OCI-LY7 (cell line): Measurements from ENCODE around the gene CLDN19.

Experiments used
- CTCF ChIP-seq: fragments of 200-600 bp; sonication (generic); conservative IDR thresholded peaks from 2 replicates; pipeline ENCODE4 v1.5.1; 2014; ENCODE audit warnings: mild to moderate bottlenecking, antibody characterized with exemption, low read length, moderate library complexity, mixed read lengths
- EZH2phosphoT487 ChIP-seq: fragments of 200-600 bp; sonication (generic); IDR thresholded peaks from 2 replicates; pipeline ENCODE4 v1.6.1; 2018; ENCODE audit warnings: low read depth, borderline replicate concordance, mild to moderate bottlenecking, mixed run types, antibody characterized with exemption, low read length, moderate library complexity, mixed read lengths

- no peak for TF ChIP-seq CTCF
- TF ChIP-seq EZH2phosphoT487: no peak
Measured at GRCh38 chr1:42735477-42736105, 4.4 kb downstream of the CLDN19 start.
